Mesothelial cell of epicardium (in vitro differentiated cells): ENCODE data around the gene LEFTY1. TPM values are rescaled to one million over a fixed set of nuclear protein-coding genes. Genes with fewer than 3 reads are reported as not detected.

Experiments used
- DNase-seq, 2 experiments: peaks; one replicate each; pipeline ENCODE4 v3.0.0; 2021; ENCODE audit warnings: low spot score in 2 of 2; ENCODE audit not compliant: unreplicated experiment in 2 of 2
- H3K27ac Mint-ChIP-seq: 2 replicates; pipeline ENCODE4 v1.8.0; 2021; ENCODE audit warnings: mixed read lengths
- H3K27me3 Mint-ChIP-seq: 2 replicates; pipeline ENCODE4 v1.8.0; 2021; ENCODE audit warnings: low read depth, mixed read lengths
- H3K36me3 Mint-ChIP-seq: 2 replicates; pipeline ENCODE4 v1.8.0; 2021; ENCODE audit warnings: mixed read lengths
- H3K4me1 Mint-ChIP-seq: 2 replicates; pipeline ENCODE4 v1.8.0; 2021; ENCODE audit warnings: mixed read lengths
- H3K4me3 Mint-ChIP-seq: 2 replicates; pipeline ENCODE4 v1.8.0; 2021; ENCODE audit warnings: mild to moderate bottlenecking, moderate library complexity, mixed read lengths
- H3K9me3 Mint-ChIP-seq: 2 replicates; pipeline ENCODE4 v1.8.0; 2021; ENCODE audit warnings: mixed read lengths
- CTCF ChIP-seq: fragments of 200-600 bp; sonication (generic); IDR thresholded peaks from one replicate; pipeline ENCODE4 v1.5.0; 2021; ENCODE audit warnings: antibody characterized with exemption; ENCODE audit not compliant: unreplicated experiment
- total RNA-seq: library from RNA; stranded (reverse); gene quantifications from 3 replicates; pipeline ENCODE4 v1.2.1, GENCODE V29; 2021

The LEFTY1 gene
- total RNA-seq, 1 donor from 2014 or later, result 1.6 TPM

GRCh38 chr1:225852413-225853124 lies 36.4 kb downstream of the LEFTY1 start:
- Mint-ChIP-seq H3K36me3 (peaks cover 37% of the 10 kb centered on the region), H3K4me3 (no peak overlapping the region), H3K27ac (no peak overlapping the region), H3K4me1 (peaks cover 7% of the 10 kb centered on the region), H3K9me3 (no peaks in the 10 kb centered on the region), H3K27me3 (no peaks in the 10 kb centered on the region)
- DNase-seq, result no peak
- TF ChIP-seq CTCF, result no peak

GRCh38 chr1:225851805-225852204 lies 37.1 kb downstream of the LEFTY1 start:
- Mint-ChIP-seq H3K9me3 (no peaks in the 10 kb centered on the region), H3K27me3 (no peaks in the 10 kb centered on the region), H3K27ac (no peak overlapping the region), H3K36me3 (peaks cover 37% of the 10 kb centered on the region), H3K4me3 (no peak overlapping the region), H3K4me1 (peaks cover 7% of the 10 kb centered on the region)
- no peak for TF ChIP-seq CTCF
- DNase-seq, result no peak

- no peak for DNase-seq
- Mint-ChIP-seq H3K4me3 (no peak overlapping the region), H3K27ac (no peak overlapping the region), H3K36me3 (peaks cover 37% of the 10 kb centered on the region), H3K27me3 (no peaks in the 10 kb centered on the region), H3K9me3 (no peaks in the 10 kb centered on the region), H3K4me1 (peaks cover 12% of the 10 kb centered on the region)
- no peak for TF ChIP-seq CTCF
Measured at GRCh38 chr1:225850370-225850769, 38.6 kb downstream of the LEFTY1 start.

- no peak for DNase-seq
- Mint-ChIP-seq H3K4me3 (no peak overlapping the region), H3K27ac (no peak overlapping the region), H3K4me1 (peaks cover 14% of the 10 kb centered on the region), H3K27me3 (no peaks in the 10 kb centered on the region), H3K9me3 (no peaks in the 10 kb centered on the region), H3K36me3 (peaks cover 37% of the 10 kb centered on the region)
- TF ChIP-seq CTCF, result no peak
Measured at GRCh38 chr1:225849925-225850324, 39.0 kb downstream of the LEFTY1 start.

- H3K27ac Mint-ChIP-seq, result peak overlapping the region; percentile 16
- DNase-seq, result no peak
Measured at GRCh38 chr1:225848030-225848955, 40.7 kb downstream of the LEFTY1 start.

More at GRCh38 chr1:225848030-225848955, 40.7 kb downstream of the LEFTY1 start:
- Mint-ChIP-seq H3K36me3 (peaks cover 31% of the 10 kb centered on the region), H3K4me3 (no peak overlapping the region), H3K27me3 (no peaks in the 10 kb centered on the region), H3K9me3 (no peaks in the 10 kb centered on the region), H3K4me1 (peaks cover 14% of the 10 kb centered on the region)
- TF ChIP-seq CTCF, result no peak
